GM12878 (cell line): ENCODE results near the gene PRKAG3. TPM values are rescaled to one million over a fixed set of nuclear protein-coding genes. Genes with fewer than 3 reads are reported as not detected.

Experiments used
- ATAC-seq: fragments of 200-7000 bp; cut with Tn5 transposase; 3 replicates; pipeline ENCODE4 v1.9.1; 2020; ENCODE audit warnings: mild to moderate bottlenecking, moderate library complexity
- BruUV-seq: library from RNA; stranded (reverse); fragments of 400-500 nt; replicated peaks from 2 replicates; lab custom pipeline; 2021; lab: Mats Ljungman, UMichigan
- CTCF ChIA-PET: fragments of 300-600 bp; sonication (Branson Sonifier 250); formaldehyde crosslinking; extraction: SDS; loops from one replicate; lab custom pipeline; 2021; ENCODE audit warnings: inconsistent platforms; lab: Yijun Ruan, JAX
- POLR2A ChIA-PET: fragments of 350-600 bp; formaldehyde crosslinking; extraction: SDS; loops from one replicate; lab custom pipeline; 2021; ENCODE audit warnings: inconsistent platforms; lab: Charles Lee
- RAD21 ChIA-PET: fragments of 300-600 bp; sonication (Branson Sonifier 250); formaldehyde crosslinking; loops from one replicate; lab custom pipeline; 2023; ENCODE audit warnings: antibody characterized with exemption; ENCODE audit not compliant: unreplicated experiment; lab: Charles Lee
- SMC1A ChIA-PET: fragments of 300-600 bp; sonication (Branson Sonifier 250); formaldehyde crosslinking; loops from one replicate; lab custom pipeline; 2023; ENCODE audit not compliant: unreplicated experiment, uncharacterized antibody; lab: Charles Lee
- DNase-seq: peaks from one replicate; pipeline ENCODE4 v3.0.0-alpha.2; 2011; ENCODE audit warnings: low read depth, low spot score
- FAIRE-seq: peaks from 3 replicates; lab custom pipeline; 2011; peaks lifted over from hg19 to GRCh38; lab: Jason Lieb, UNC
- H2AFZ ChIP-seq: 2 replicates; pipeline ENCODE4 v1.6.0; 2011; ENCODE audit warnings: low read depth, low read length, control low read depth; ENCODE audit not compliant: control insufficient read depth
- H3K27ac ChIP-seq: 2 replicates; pipeline ENCODE4 v1.5.1; 2011; ENCODE audit warnings: control low read depth; ENCODE audit not compliant: control insufficient read depth, insufficient read depth
- H3K27me3 ChIP-seq, 2 experiments: replicated peaks in 1 of 2; 2 replicates each; pipeline versions ENCODE4 v1.6.0 to v1.6.1; 2011; ENCODE audit warnings: low read length in 1 of 2; ENCODE audit not compliant: control insufficient read depth in 2 of 2, insufficient read depth in 2 of 2
- H3K36me3 ChIP-seq, 2 experiments: 2 replicates each; pipeline ENCODE4 v1.5.1; 2011; ENCODE audit warnings: low read length in 1 of 2; ENCODE audit not compliant: control insufficient read depth in 2 of 2, insufficient read depth in 2 of 2
- H3K4me1 ChIP-seq: 2 replicates; pipeline ENCODE4 v1.6.1; 2011; ENCODE audit warnings: mild to moderate bottlenecking, low read length, moderate library complexity, mixed read lengths; ENCODE audit not compliant: control insufficient read depth, insufficient read depth
- H3K4me2 ChIP-seq: 2 replicates; pipeline ENCODE4 v1.6.0; 2011; ENCODE audit warnings: control low read depth; ENCODE audit not compliant: control insufficient read depth, insufficient read depth
- H3K4me3 ChIP-seq: fragments of 200-600 bp; sonication (generic); 2 replicates; pipeline ENCODE4 v1.5.1; 2016
- H3K79me2 ChIP-seq: 2 replicates; pipeline ENCODE4 v1.6.0; 2011; ENCODE audit warnings: low read length; ENCODE audit not compliant: control insufficient read depth, insufficient read depth
- H3K9ac ChIP-seq: 2 replicates; pipeline ENCODE4 v1.8.0; 2011; ENCODE audit warnings: low read length, control low read depth, mixed read lengths; ENCODE audit not compliant: control insufficient read depth, insufficient read depth
- H3K9me3 ChIP-seq: replicated peaks from 3 replicates; pipeline ENCODE4 v1.5.1; 2011; ENCODE audit warnings: mild to moderate bottlenecking, low read length; ENCODE audit not compliant: control insufficient read depth, insufficient read depth
- H4K20me1 ChIP-seq: 2 replicates; pipeline ENCODE4 v1.6.0; 2011; ENCODE audit not compliant: control insufficient read depth, insufficient read depth
- BCL11A ChIP-seq: IDR thresholded peaks from 2 replicates; pipeline ENCODE4 v1.6.1; 2011; ENCODE audit warnings: low read depth, low read length
- EZH2 ChIP-seq: IDR thresholded peaks from 2 replicates; pipeline ENCODE4 v1.6.1; 2012; ENCODE audit warnings: low read depth, mild to moderate bottlenecking, control low read depth, inconsistent platforms, low read length, borderline replicate concordance; ENCODE audit not compliant: control insufficient read depth
- HCFC1 ChIP-seq: fragments of 150-350 bp; IDR thresholded peaks from 2 replicates; pipeline ENCODE4 v1.6.1; 2014; ENCODE audit warnings: low read length
- IRF4 ChIP-seq: IDR thresholded peaks from 2 replicates; pipeline ENCODE4 v1.6.1; 2011; ENCODE audit warnings: low read depth, low read length
- MTA3 ChIP-seq: IDR thresholded peaks from 2 replicates; pipeline ENCODE4 v1.6.1; 2012; ENCODE audit warnings: low read length, inconsistent platforms, borderline replicate concordance
- PKNOX1 ChIP-seq: fragments of 450-650 bp; IDR thresholded peaks from 2 replicates; pipeline ENCODE4 v1.6.1; 2016; ENCODE audit warnings: mild to moderate bottlenecking
- RB1 ChIP-seq: fragments of 450-650 bp; formaldehyde crosslinking; IDR thresholded peaks from 2 replicates; pipeline ENCODE4 v1.6.1; 2017; ENCODE audit warnings: mild to moderate bottlenecking, borderline replicate concordance
- RFX5 ChIP-seq: IDR thresholded peaks from 2 replicates; pipeline ENCODE4 v1.6.1; 2011; ENCODE audit warnings: low read depth, low read length, improper control_type of control experiment
- SIX5 ChIP-seq: IDR thresholded peaks from 2 replicates; pipeline ENCODE4 v1.6.1; 2011; ENCODE audit warnings: mild to moderate bottlenecking, low read depth, low read length, moderate library complexity; ENCODE audit not compliant: severe bottlenecking
- SKIL ChIP-seq: fragments of 450-650 bp; IDR thresholded peaks from 2 replicates; pipeline ENCODE4 v1.6.1; 2017; ENCODE audit warnings: mild to moderate bottlenecking, low read depth, inconsistent platforms; ENCODE audit not compliant: poor library complexity, severe bottlenecking
- SMARCA5 ChIP-seq: fragments of 450-650 bp; IDR thresholded peaks from 2 replicates; pipeline ENCODE4 v1.6.1; 2017; ENCODE audit warnings: mild to moderate bottlenecking
- SREBF2 ChIP-seq: IDR thresholded peaks from 2 replicates; pipeline ENCODE4 v1.6.1; 2012; ENCODE audit warnings: mild to moderate bottlenecking, low read length
- USF1 ChIP-seq: IDR thresholded peaks from 2 replicates; pipeline ENCODE4 v1.6.1; 2011; ENCODE audit warnings: borderline replicate concordance, low read depth, mild to moderate bottlenecking, moderate library complexity, mixed read lengths, low read length; ENCODE audit not compliant: insufficient read depth; ENCODE audit errors: extremely low read length
- YBX1 ChIP-seq: fragments of 450-650 bp; IDR thresholded peaks from 2 replicates; pipeline ENCODE4 v1.6.1; 2016; ENCODE audit warnings: antibody characterized with exemption
- ZBTB33 ChIP-seq: fragments of 450-650 bp; IDR thresholded peaks from 2 replicates; pipeline ENCODE4 v1.6.1; 2017; ENCODE audit warnings: mild to moderate bottlenecking
- ZNF24 ChIP-seq: fragments of 450-650 bp; IDR thresholded peaks from 2 replicates; pipeline ENCODE4 v1.6.1; 2017; ENCODE audit warnings: antibody characterized with exemption, mild to moderate bottlenecking
- ZZZ3 ChIP-seq: IDR thresholded peaks from 2 replicates; pipeline ENCODE4 v1.6.1; 2011; ENCODE audit warnings: low read depth; ENCODE audit not compliant: control insufficient read depth, insufficient read length
- WGBS: methylation state at CpG from one replicate; pipeline ENCODE4 v1.1.6; 2016; ENCODE audit warnings: low lambda C conversion rate; ENCODE audit not compliant: insufficient replicate concordance, insufficient coverage; ENCODE audit errors: missing lambda C conversion rate; 5-methylcytosine and 5-hydroxymethylcytosine counted together
- in situ Hi-C: fragments of 300-500 bp; cut with MboI; formaldehyde crosslinking; loops from 9 replicates; pipeline ENCODE4 v1.14.3; 2018; ENCODE audit warnings: mixed read lengths
- intact Hi-C: fragments of 100-400 bp; cut with micrococcal nuclease; formaldehyde crosslinking; loops from one replicate; pipeline ENCODE4 v1.14.2; 2022; ENCODE audit not compliant: unreplicated experiment
- polyA plus RNA-seq, 11 experiments: library from polyadenylated mRNA; depleted of rRNA in 4 of 11; unstranded in 6 of 11; stranded (reverse) in 5 of 11; fragments of >200 nt; fragmentation: Nextera tagmentation in 4 of 11; fragmentation: Illumina TruSeq in 1 of 11; extraction: Ambion mirVana in 4 of 11; extraction: Trizol in 1 of 11; gene quantifications; 1 replicate in 1 of 11; 2 replicates in 10 of 11; pipeline versions ENCODE4 v1.2.1 to v1.2.3, GENCODE V29; 2011 to 2016; ENCODE audit warnings: inconsistent platforms in 2 of 11, missing spikeins in 2 of 11, low read depth in 1 of 11
- total RNA-seq, 4 experiments: library from RNA; depleted of rRNA in 3 of 4; stranded (reverse); fragments of >200 nt in 3 of 4; fragmentation: Illumina TruSeq in 1 of 4; extraction: Trizol in 1 of 4; gene quantifications; 2 replicates each; pipeline versions ENCODE4 v1.2.1 to v1.2.3, GENCODE V29; 2013 to 2021

PRKAG3 gene
- total and polyA plus RNA-seq, 10 of the 15 experiments (the other 5 are each of a cell fraction or from before 2014, with no cell fraction given): 0.04 to 0.12 (median 0.06) TPM; not detected in 7

- no peak for TF ChIP-seq SKIL
- TF ChIP-seq BCL11A: no peak
- TF ChIP-seq USF1: no peak
- TF ChIP-seq, all 136 proteins: peak for 0
Measured at GRCh38 chr2:218832081-218832480, 478 bp upstream of the PRKAG3 start (continued).

- no peak overlapping the region for H3K4me2 ChIP-seq
- H2AFZ ChIP-seq: no peak overlapping the region
- ATAC-seq: no peak
- no peak for FAIRE-seq
- ChIA-PET CTCF (interaction anchor here (0.6 kb wide), 1 partner anchor 1556 kb away, joined by 7 read pairs; no protein-coding TSS in a partner anchor), POLR2A (interaction anchor here (0.5 kb wide), 1 partner anchor 146 kb away, joined by 4 read pairs; no protein-coding TSS in a partner anchor), RAD21 (no interaction called here), SMC1A (no interaction called here)
- no peak overlapping the region for H3K27ac ChIP-seq
- WGBS: 7% methylated on average over 3 of the region's 3 CpGs
- intact Hi-C loops: no loop called here
- H3K4me1 ChIP-seq: no peaks in the 10 kb centered on the region
- H3K79me2 ChIP-seq: no peaks in the 10 kb centered on the region
- no peaks in the 10 kb centered on the region for H4K20me1 ChIP-seq
- BruUV-seq: no TSS peak
- H3K27me3 ChIP-seq: peaks cover 0 to 3% of the 10 kb centered on the region in 2 experiments; a peak in 2 of 4 replicates
- no peaks in the 10 kb centered on the region for H3K9me3 ChIP-seq
- H3K36me3 ChIP-seq: no peaks in the 10 kb centered on the region
- H3K9ac ChIP-seq: no peak overlapping the region
- in situ Hi-C loops: no loop called here
- no peak overlapping the region for H3K4me3 ChIP-seq
- no peak for DNase-seq
- TF ChIP-seq SMARCA5: no peak
- TF ChIP-seq EZH2: no peak
- no peak for TF ChIP-seq RFX5
- no peak for TF ChIP-seq SIX5
- TF ChIP-seq RB1: no peak
- no peak for TF ChIP-seq ZNF24
- no peak for TF ChIP-seq SREBF2
- no peak for TF ChIP-seq HCFC1
- no peak for TF ChIP-seq ZZZ3
- no peak for TF ChIP-seq ZBTB33
- TF ChIP-seq IRF4: no peak
- no peak for TF ChIP-seq YBX1
- no peak for TF ChIP-seq MTA3
- TF ChIP-seq PKNOX1: no peak
Measured at GRCh38 chr2:218830526-218831306, 887 bp downstream of the PRKAG3 start.
